ENCODE measurements around the gene CA14. TPM values are rescaled to one million over a fixed set of nuclear protein-coding genes. Genes with fewer than 3 reads are reported as not detected.

CA14 gene
- total and polyA plus RNA-seq, 9 of the 15 experiments (the other 6 are each of a cell fraction or from before 2014, with no cell fraction given), result 0.13 to 0.57 (median 0.26) TPM; not detected in 1

GRCh38 chr1:150235852-150236613 is 21.5 kb upstream of the CA14 start, which contains the start of gene ANP32E (continued):
- TF ChIP-seq MCM2 (IDR thresholded peaks at IDR 0.05; ENCODE audit: low read depth), result no peak
- no peak for TF ChIP-seq ZFP36 (IDR thresholded peaks at IDR 0.05; ENCODE audit: low read depth, low read length, partially characterized antibody)
- peak; percentile 89 for TF ChIP-seq HBP1 (CRISPR knock-in tag; IDR thresholded peaks at IDR 0.05)
- TF ChIP-seq NCOA4 (IDR thresholded peaks at IDR 0.05; ENCODE audit: partially characterized antibody), result no peak
- TF ChIP-seq KLF1 (tag; IDR thresholded peaks at IDR 0.05), result no peak
- TF ChIP-seq ZNF280A (IDR thresholded peaks at IDR 0.05; ENCODE audit: low read depth, partially characterized antibody), result no peak
- peak; percentile 91 for TF ChIP-seq ZBTB26 (CRISPR knock-in tag; IDR thresholded peaks at IDR 0.05)
- peak; percentile 86 for TF ChIP-seq CC2D1A (IDR thresholded peaks at IDR 0.05)
- TF ChIP-seq CHD1 (IDR thresholded peaks at IDR 0.05; ENCODE audit: low read length), result peak; percentile 93
- no peak for TF ChIP-seq ZKSCAN1 (IDR thresholded peaks at IDR 0.05; ENCODE audit: low read depth, low read length)
- peak; percentile 82 for TF ChIP-seq ZBTB2 (IDR thresholded peaks at IDR 0.05)
- TF ChIP-seq HSF4 (CRISPR knock-in tag; IDR thresholded peaks at IDR 0.05; ENCODE audit: borderline replicate concordance), result no peak
- peak; percentile 51 for TF ChIP-seq GABPA (tag; conservative IDR thresholded peaks at IDR 0.05; ENCODE audit: low read depth)
- no peak for TF ChIP-seq CBX2 (IDR thresholded peaks at IDR 0.05; ENCODE audit: insufficient read depth, low read length, poor library complexity, severe bottlenecking)
- peak; percentile 84 for TF ChIP-seq ARID4B (CRISPR knock-in tag; IDR thresholded peaks at IDR 0.05)
- TF ChIP-seq CAMTA2 (CRISPR knock-in tag; conservative IDR thresholded peaks at IDR 0.05), result no peak
- no peak for TF ChIP-seq PYGO2 (tag; IDR thresholded peaks at IDR 0.05)
- peak in 1 of 2 experiments; percentile 61; a peak in 2 of 4 replicates for TF ChIP-seq TRIM24 (IDR thresholded peaks at IDR 0.05)

All from K562 (cell line).